ENCODE data around the gene TMEM121.

TMEM121 gene

DNA sequence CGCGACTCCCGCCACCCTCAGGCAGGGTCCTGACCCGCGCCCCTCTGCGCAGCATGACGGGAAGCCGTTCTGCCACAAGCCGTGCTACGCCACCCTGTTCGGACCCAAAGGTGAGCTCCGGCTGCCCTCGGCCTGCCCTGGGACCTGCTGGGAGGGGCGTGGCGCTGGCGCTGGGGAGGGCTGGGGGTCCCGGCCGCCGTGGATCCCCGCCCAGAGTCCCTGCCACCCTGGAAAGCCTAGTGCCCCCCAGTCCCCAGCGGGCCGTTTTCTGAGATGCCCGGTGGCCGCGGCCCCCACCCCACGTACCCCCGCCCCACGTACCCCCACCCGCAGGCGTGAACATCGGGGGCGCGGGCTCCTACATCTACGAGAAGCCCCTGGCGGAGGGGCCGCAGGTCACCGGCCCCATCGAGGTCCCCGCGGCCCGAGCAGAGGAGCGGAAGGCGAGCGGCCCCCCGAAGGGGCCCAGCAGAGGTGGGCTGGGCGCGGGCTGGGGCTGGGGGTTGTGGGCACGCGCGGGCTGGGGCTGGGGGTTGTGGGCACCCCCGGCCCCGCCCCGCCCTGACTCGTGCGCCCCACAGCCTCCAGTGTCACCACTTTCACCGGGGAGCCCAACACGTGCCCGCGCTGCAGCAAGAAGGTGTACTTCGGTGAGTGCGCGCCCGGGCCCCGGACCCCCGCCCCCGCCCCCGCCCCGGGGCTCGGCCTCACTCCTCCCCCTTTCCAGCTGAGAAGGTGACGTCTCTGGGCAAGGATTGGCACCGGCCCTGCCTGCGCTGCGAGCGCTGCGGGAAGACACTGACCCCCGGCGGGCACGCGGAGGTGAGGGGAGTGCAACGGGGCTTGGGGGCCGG is 47.8 kb upstream of the TMEM121 start:
- Histone ChIP-seq H3K9ac (ENCODE audit: low read length) (no peak overlapping the region), H3K9me3 (ENCODE audit: insufficient read depth, low read length) (no peaks in the 10 kb centered on the region), H3K4me2 (ENCODE audit: low read length) (peak overlapping the region; percentile 40; the same call in 1 of the 2 replicates), H3K79me2 (ENCODE audit: low read length) (no peaks in the 10 kb centered on the region), H3K4me1 (ENCODE audit: low read length) (peaks cover 18% of the 10 kb centered on the region), H4K20me1 (ENCODE audit: insufficient read depth, low read length) (no peaks in the 10 kb centered on the region), H3K4me3 (ENCODE audit: low read length) (0 out of 2 replicates have a peak overlapping the region, but pooled peaks have one; percentile 32), H3K27me3 (ENCODE audit: low read depth, low read length) (peaks cover 16% of the 10 kb centered on the region), H3K36me3 (replicated peaks; ENCODE audit: low read depth, low read length) (no peaks in the 10 kb centered on the region), H3K27ac (ENCODE audit: low read length) (no peak overlapping the region), H2AFZ (ENCODE audit: low read depth, low read length) (no peak overlapping the region)
- TF ChIP-seq EZH2phosphoT487 (IDR thresholded peaks at IDR 0.05; ENCODE audit: low read depth): no peak
- no peak for TF ChIP-seq CTCF (IDR thresholded peaks at IDR 0.05; ENCODE audit: low read depth, low read length)

- H3K36me3 ChIP-seq (replicated peaks; ENCODE audit: low read depth, low read length): no peaks in the 10 kb centered on the region
- no peaks in the 10 kb centered on the region for H4K20me1 ChIP-seq (ENCODE audit: insufficient read depth, low read length)
- peaks cover 14% of the 10 kb centered on the region for H3K4me1 ChIP-seq (ENCODE audit: low read length)
- no peaks in the 10 kb centered on the region for H3K9me3 ChIP-seq (ENCODE audit: insufficient read depth, low read length)
- H2AFZ ChIP-seq (ENCODE audit: low read depth, low read length): no peak overlapping the region
- peaks cover 16% of the 10 kb centered on the region for H3K27me3 ChIP-seq (ENCODE audit: low read depth, low read length)
- TF ChIP-seq EZH2phosphoT487 (IDR thresholded peaks at IDR 0.05; ENCODE audit: low read depth): no peak
- no peak for TF ChIP-seq CTCF (IDR thresholded peaks at IDR 0.05; ENCODE audit: low read depth, low read length)
- no peak overlapping the region for H3K4me2 ChIP-seq (ENCODE audit: low read length)
- H3K79me2 ChIP-seq (ENCODE audit: low read length): no peaks in the 10 kb centered on the region
- H3K4me3 ChIP-seq (ENCODE audit: low read length): no peak overlapping the region
- H3K27ac ChIP-seq (ENCODE audit: low read length): no peak overlapping the region
- H3K9ac ChIP-seq (ENCODE audit: low read length): no peak overlapping the region
These were observed 46.8 kb upstream of the TMEM121 start for GRCh38 chr14:105479431-105480158.

GRCh38 chr14:105480199-105480746 is 46.1 kb upstream of the TMEM121 start:
- no peak overlapping the region for H3K27ac ChIP-seq (ENCODE audit: low read length)
- H3K4me1 ChIP-seq (ENCODE audit: low read length): peaks cover 14% of the 10 kb centered on the region
- H2AFZ ChIP-seq (ENCODE audit: low read depth, low read length): no peak overlapping the region
- H3K27me3 ChIP-seq (ENCODE audit: low read depth, low read length): peaks cover 16% of the 10 kb centered on the region
- no peaks in the 10 kb centered on the region for H3K79me2 ChIP-seq (ENCODE audit: low read length)
- H3K9ac ChIP-seq (ENCODE audit: low read length): no peak overlapping the region
- no peaks in the 10 kb centered on the region for H3K9me3 ChIP-seq (ENCODE audit: insufficient read depth, low read length)
- no peaks in the 10 kb centered on the region for H4K20me1 ChIP-seq (ENCODE audit: insufficient read depth, low read length)
- H3K4me3 ChIP-seq (ENCODE audit: low read length): no peak overlapping the region
- no peak for TF ChIP-seq CTCF (IDR thresholded peaks at IDR 0.05; ENCODE audit: low read depth, low read length)
- TF ChIP-seq EZH2phosphoT487 (IDR thresholded peaks at IDR 0.05; ENCODE audit: low read depth): no peak
- peak overlapping the region; percentile 93 for H3K4me2 ChIP-seq (ENCODE audit: low read length)
- no peaks in the 10 kb centered on the region for H3K36me3 ChIP-seq (replicated peaks; ENCODE audit: low read depth, low read length)

Measured in OCI-LY3 (cell line).